HCT116 (cell line): ENCODE results near the gene SIRPA.

Experiments
- CBX3 ChIP-seq: IDR thresholded peaks from 2 replicates; pipeline ENCODE4 v1.6.1; 2012; ENCODE audit warnings: low read depth
- CTCF ChIP-seq, 3 experiments: fragments of 200-600 bp in 1 of 3; sonication (generic) in 1 of 3; IDR thresholded peaks in 2 of 3; conservative IDR thresholded peaks in 1 of 3; 2 replicates each; pipeline ENCODE4 v1.5.1; 2012 to 2017; ENCODE audit warnings: low read depth in 2 of 3, low read length in 2 of 3, antibody characterized with exemption in 1 of 3, borderline replicate concordance in 1 of 3, control low read depth in 1 of 3, mild to moderate bottlenecking in 1 of 3, mixed read lengths in 1 of 3, mixed run types in 1 of 3, moderate library complexity in 1 of 3; ENCODE audit not compliant: insufficient read depth in 1 of 3

DNA sequence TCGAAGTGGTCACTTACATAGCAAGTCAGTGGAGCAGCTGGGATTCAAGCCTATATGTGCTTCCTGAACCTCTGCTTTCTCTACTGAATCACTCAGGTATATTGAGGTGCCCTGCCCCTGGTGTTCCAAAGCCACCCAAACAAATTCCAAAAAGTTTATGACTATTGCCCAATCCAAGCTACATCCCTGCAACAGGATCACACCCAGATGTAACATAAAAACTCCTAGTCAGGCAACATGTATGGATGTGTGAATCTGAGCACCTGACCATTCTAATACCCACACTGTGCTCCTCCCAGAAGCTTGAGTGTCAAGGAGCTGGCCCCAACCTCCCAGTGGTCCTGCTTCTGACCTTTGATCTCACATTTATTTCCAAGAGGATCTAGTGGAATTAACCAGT lies 39.5 kb upstream of the SIRPA start:
- TF ChIP-seq CTCF (IDR thresholded peaks at IDR 0.05 in 2 of 3, conservative IDR thresholded peaks at IDR 0.05 in 1 of 3; ENCODE audit: borderline replicate concordance in 1 of 3, insufficient read depth in 1 of 3, low read depth in 2 of 3, low read length in 2 of 3) (no peak), CBX3 (no peak)
